Left renal cortex interstitium (tissue), 4 donors: Measurements from ENCODE around the gene NTHL1. TPM values are rescaled to one million over a fixed set of nuclear protein-coding genes. Genes with fewer than 3 reads are reported as not detected.

Experiments
- DNase-seq, 4 donors: peaks; one replicate each; pipeline ENCODE4 v3.0.0-alpha.2; 2013; ENCODE audit warnings: low read depth in 4 of 4, low spot score in 2 of 4, missing footprints in 1 of 4
- polyA plus RNA-seq, 4 donors: library from polyadenylated mRNA; unstranded; fragments of 120-200 nt; gene quantifications; one replicate each; pipeline ENCODE4 v1.2.1, GENCODE V29; 2013; ENCODE audit not compliant: insufficient read length in 4 of 4

The NTHL1 gene
- polyA plus RNA-seq, 4 donors = 15.4 to 29.1 (median 25.3) TPM

GRCh38 chr16:2084895-2085625, 37.4 kb upstream of the NTHL1 start:
- no peak for DNase-seq

GRCh38 chr16:2083876-2084780, 36.5 kb upstream of the NTHL1 start:
- no peak for DNase-seq

GRCh38 chr16:2083409-2083808, 35.8 kb upstream of the NTHL1 start:
- DNase-seq = no peak

GRCh38 chr16:2082983-2083364, 35.3 kb upstream of the NTHL1 start:
- DNase-seq = peak; percentile 41 to 65 (median 52)

GRCh38 chr16:2082171-2082982, 34.7 kb upstream of the NTHL1 start:
- peak; percentile 52 to 65 (median 62) for DNase-seq

GRCh38 chr16:2081201-2082084, 33.8 kb upstream of the NTHL1 start:
- DNase-seq = no peak

- no peak for DNase-seq
Observed at GRCh38 chr16:2079991-2080390, 32.4 kb upstream of the NTHL1 start.

- no peak for DNase-seq
Observed at GRCh38 chr16:2079311-2079800, 31.7 kb upstream of the NTHL1 start.

GRCh38 chr16:2078691-2079090, 31.1 kb upstream of the NTHL1 start:
- no peak for DNase-seq

GRCh38 chr16:2078096-2078495, 30.5 kb upstream of the NTHL1 start:
- DNase-seq = no peak

GRCh38 chr16:2077696-2078095, 30.1 kb upstream of the NTHL1 start:
- no peak for DNase-seq

- no peak for DNase-seq
Observed at GRCh38 chr16:2077016-2077415, 29.4 kb upstream of the NTHL1 start.

- DNase-seq = no peak
Observed at GRCh38 chr16:2076072-2076865, 28.6 kb upstream of the NTHL1 start.

GRCh38 chr16:2075631-2076030, 28.0 kb upstream of the NTHL1 start:
- DNase-seq = no peak

- no peak for DNase-seq
Observed at GRCh38 chr16:2074071-2074470, 26.4 kb upstream of the NTHL1 start.

GRCh38 chr16:2072926-2073325, 25.3 kb upstream of the NTHL1 start:
- DNase-seq = no peak

GRCh38 chr16:2071454-2072202, 24.0 kb upstream of the NTHL1 start:
- no peak for DNase-seq
